GM18520 (cell line): ENCODE measurements around the gene SLAIN2.
A peak's percentile ranks its signal among the peaks of the same experiment; 100 is the strongest.

Experiments used
- ATAC-seq: cut with Tn5 transposase; IDR thresholded peaks from one replicate; pipeline ENCODE4 v1.9.1; 2021; ENCODE audit not compliant: unreplicated experiment

The SLAIN2 gene

GRCh38 chr4:48333587-48333986 is 7.7 kb upstream of the SLAIN2 start:
- ATAC-seq: no peak

DNA sequence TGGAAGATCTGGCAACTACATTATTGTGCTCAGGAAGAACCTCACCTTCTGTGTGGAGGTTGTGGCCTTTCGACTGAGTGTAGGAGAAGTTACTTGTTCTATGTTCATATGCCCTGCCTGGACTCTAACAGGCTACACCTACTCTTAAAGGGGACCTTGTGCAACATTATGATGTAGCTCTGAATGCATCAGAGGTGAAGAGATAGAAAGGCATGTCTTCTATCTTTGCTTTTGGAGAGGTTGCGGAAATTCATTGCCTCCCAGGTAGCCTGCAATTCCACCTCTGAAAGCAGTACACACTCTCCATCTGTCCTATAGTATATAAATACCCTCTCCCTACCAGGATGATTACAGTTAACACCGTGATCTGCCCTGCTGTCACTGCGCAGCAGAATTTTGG is 7.1 kb upstream of the SLAIN2 start:
- no peak for ATAC-seq

DNA sequence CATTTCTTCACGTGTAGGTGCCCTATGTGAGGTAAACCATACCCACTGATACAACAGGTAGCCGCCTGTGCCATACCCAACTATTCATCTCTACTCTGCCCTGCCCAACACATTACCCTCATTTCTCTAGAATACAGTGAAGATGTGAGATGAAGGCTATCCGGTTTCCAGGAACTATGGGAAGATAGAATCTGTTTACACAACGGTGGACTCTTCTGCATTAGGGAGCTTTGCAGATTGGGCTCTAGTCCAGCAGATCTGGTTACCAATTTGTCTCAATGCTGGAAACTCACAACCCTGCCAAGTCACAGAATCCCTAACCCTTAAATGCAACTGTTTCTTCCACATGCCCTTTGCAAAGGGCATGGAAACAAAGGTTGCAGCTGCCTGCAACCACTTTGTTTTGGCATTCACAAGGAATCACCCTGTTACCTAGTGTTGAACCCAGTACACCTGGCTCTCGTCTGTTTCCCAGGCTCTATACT is 6.4 kb upstream of the SLAIN2 start:
- no peak for ATAC-seq

- ATAC-seq: no peak
Measured at GRCh38 chr4:48336146-48336870, 5.0 kb upstream of the SLAIN2 start.

DNA sequence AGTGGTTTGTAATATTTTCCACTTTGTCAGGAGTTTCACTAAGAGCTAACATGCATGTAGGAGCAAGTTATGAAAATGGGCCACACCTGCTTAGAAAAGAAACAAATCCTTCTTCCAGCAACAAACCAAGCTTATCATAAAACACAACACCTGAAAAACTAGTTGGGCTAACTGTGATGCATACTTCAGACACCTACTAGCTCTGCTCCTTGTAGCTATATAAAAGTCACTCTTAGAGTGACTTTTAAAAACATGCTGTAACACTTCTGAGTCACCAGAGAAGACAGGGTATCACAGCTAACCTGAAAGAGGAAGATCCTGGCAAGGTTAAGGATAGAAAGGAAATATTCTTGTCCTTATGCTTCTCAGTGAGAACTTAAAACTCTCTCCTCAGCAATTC is 3.6 kb upstream of the SLAIN2 start:
- ATAC-seq: no peak

DNA sequence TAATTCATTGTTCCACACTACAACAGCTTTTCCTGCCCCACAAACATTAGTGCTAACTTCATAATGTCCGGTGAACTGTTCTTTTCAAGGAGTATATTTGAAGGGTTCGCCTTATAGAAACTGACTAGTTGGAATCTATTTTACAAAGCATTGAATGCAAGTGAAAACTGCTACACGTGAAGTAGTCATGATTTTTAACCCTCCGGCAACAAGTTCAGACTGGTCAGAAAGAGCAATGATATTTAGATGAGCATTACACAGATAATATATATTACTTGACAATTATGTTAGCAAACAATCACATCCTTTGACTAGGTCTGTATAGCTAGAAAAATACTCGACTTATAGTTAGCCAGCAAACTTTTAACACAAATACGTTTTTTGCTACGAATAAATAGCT is 1.7 kb upstream of the SLAIN2 start:
- ATAC-seq: no peak

DNA sequence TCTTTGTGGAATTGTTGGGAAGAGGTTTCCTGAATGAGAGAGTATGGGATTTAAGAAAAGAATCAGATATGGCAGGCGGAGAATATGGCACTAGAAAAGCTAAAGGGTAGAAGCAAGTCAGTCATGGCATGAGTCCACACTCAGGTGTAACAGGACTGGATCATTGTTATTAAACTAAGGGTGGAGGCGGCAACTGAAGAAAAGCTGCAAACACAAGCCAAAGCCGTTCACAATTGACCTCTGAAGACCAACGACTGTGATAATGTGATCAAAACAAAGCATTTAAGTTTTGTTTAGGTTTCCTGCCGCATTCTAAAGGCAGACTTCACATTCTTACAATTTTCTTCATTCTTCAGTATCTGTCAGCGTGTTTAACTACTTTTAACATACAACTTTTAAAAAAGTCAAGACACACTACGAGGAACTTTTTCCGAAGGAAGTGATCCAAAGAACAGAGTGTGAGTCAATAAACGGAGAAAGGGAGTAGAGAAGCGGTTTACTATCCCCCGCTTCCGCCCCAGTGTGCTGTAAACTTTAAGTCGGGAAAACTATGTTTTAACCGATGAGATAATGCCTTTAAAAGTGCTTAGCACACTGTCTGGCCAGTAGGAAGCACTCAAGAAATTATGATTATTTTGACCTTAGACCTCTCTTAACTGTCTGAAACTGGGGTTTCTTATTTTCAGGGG is 909 bp upstream of the SLAIN2 start:
- peak; percentile 1 for ATAC-seq

DNA sequence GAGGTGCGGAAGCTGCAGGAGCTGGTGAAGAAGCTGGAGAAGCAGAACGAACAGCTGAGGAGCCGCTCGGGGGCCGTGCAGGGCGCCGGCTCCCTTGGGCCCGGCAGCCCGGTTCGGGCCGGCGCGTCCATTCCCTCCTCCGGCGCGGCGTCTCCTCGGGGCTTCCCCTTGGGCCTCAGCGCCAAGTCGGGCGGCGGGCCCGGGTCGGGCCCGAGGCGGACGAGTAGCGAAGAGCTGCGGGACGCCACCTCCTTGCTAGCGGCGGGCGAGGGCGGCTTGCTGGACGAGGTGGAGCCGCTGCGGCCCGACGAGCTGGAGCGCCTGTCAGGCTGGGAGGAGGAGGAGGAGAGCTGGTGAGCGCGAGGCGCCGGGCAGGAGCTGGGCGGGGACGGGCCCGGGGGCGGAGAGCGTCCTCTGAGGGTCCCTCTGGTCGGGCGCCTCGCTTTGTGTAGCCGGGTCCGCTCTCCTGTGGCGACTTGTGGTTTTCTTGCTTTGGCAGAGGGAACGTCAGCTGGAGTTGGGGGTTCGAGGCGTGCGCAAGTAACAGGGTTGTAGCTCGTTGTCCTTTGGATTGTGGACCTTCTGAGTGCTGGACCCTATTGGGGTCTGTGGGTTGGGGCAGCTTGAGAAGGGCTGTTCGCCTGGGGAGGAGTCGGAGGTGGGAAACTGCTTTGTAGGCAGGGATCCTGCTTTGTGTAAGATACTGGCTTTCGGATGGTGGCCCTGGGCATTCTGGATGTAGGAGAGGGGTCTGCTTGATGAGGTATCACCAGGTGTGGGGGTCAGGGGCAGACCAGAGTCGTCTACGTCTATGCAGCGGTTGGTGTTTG is 662 bp downstream of the SLAIN2 start:
- ATAC-seq: peak; percentile 7

- ATAC-seq: no peak
Measured at GRCh38 chr4:48342606-48342880, 1.2 kb downstream of the SLAIN2 start.

DNA sequence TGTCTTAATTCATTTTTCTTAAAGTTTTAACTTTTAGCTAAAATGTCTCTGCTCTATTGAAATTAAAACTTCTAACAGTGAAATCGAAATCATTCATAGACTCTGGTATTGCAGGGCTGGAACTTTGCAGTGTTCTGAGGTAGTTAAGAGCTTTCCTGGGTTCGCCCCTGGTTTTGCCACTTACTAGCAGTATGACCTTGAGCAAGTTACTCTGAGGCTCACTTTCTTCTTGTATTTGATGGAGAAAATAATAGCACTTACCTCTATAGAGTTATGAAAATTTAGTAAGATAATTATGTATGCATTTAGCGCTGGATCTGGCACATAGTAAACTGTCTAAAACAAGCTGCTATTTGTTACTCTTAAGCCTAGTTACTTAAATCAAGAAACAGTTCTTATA is 1.7 kb downstream of the SLAIN2 start:
- no peak for ATAC-seq

- no peak for ATAC-seq
Measured at GRCh38 chr4:48343551-48343950, 2.2 kb downstream of the SLAIN2 start.

DNA sequence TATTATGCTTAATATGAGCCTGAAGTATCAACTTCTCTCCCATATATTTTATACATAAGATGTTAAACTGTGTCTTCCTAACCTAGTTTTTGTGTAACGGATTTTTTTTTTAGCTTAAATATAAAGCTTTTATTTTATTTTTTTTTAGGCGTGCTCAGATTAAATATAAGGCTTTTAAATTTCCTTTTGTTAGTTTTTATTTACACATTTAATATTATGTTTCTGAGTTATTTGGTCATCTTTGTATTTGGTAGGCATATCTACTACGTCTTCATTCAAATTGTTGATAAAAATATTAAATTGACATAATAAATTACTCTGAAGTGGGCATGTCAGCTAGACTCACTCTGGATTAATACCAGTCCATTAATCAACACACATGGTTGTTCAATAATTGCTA is 4.2 kb downstream of the SLAIN2 start:
- ATAC-seq: no peak

DNA sequence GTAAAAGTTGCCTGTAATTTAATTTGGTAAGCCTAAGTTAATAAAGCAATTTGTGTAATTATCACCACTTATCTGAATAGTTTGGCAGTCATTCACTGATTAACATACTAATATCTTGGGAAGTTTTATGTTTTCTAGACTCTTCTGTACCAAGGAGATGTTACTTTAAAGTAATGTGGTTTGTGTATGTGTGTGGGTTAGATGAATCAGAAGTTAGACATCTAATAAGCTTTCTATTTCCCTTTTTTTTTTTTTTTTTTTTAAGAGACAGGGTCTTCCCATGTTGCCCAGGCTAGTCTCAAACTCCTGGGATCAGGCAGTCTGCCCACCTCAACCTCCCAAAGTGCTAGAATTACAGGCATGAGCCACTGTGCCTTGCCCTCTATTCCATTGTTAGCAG is 5.3 kb downstream of the SLAIN2 start:
- no peak for ATAC-seq

DNA sequence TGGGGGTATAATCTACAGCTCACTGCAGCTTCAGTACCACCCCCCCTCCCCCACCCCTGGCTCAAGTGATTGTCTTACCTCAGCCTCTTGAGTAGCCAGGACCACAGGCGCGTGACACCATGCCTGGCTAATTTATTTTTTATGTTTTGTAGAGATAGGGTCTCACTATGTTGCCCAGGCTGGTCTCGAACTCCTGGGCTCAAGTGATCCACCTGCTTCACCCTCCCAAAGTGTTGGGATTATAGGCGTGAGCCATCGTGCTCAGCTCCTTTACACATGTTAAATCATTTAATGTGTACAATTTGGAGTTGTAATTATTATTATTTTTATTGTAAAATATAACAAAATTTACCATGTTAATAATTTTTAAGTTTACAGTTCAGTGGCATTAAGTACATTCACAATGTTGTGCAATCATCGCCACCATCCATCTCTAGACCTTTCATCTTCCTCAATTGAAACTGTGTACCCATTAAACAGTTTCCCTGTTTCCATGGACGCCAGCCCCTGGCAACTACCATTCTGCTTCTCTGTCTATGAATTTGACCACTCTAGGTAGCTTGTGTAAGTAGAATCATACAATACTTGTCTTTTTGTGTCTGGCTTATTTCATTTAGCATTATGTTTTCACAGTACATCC is 6.1 kb downstream of the SLAIN2 start:
- ATAC-seq: no peak

DNA sequence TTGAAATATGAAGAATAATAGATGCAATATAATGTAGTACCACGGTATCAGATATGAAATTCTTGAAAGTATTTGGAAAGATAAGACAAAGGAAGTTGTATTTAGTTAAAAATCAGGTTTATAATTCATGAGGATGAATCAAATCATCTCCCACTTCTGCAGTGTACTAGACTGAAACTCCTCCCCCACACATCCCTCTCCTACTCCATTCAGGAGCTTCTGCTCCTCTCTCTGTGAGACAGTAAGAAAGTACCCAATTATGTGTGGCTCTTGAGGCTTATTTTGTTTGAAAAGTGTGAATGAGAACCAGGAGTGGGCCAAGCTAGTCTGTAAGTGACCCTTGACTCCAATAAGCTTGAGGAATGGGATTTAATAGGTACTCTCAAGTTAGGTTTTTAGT is 9.5 kb downstream of the SLAIN2 start:
- ATAC-seq: no peak

- no peak for ATAC-seq
Measured at GRCh38 chr4:48352793-48353192, 11.5 kb downstream of the SLAIN2 start.

DNA sequence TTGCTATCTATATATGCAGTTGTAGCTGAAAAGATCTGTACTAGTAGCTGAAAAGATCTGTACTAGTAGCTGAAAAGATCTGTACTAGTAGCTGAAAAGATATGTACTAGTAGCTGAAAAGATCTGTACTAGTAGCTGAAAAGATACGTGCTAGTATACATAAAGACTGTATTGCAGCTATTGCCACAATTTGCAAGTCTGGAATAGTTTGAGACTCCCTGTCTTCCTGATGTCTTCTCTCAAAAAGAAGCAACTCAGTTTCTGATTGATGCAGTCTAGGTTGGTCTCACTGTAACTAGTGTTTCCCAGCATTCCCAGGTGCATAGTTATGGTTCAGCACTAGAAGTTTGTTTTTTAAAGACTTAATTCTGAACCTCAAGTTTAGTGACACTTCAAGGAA is 15.0 kb downstream of the SLAIN2 start:
- no peak for ATAC-seq

GRCh38 chr4:48360285-48361011 is 19.1 kb downstream of the SLAIN2 start:
- no peak for ATAC-seq

- no peak for ATAC-seq
Measured at GRCh38 chr4:48361012-48361400, 19.7 kb downstream of the SLAIN2 start.

DNA sequence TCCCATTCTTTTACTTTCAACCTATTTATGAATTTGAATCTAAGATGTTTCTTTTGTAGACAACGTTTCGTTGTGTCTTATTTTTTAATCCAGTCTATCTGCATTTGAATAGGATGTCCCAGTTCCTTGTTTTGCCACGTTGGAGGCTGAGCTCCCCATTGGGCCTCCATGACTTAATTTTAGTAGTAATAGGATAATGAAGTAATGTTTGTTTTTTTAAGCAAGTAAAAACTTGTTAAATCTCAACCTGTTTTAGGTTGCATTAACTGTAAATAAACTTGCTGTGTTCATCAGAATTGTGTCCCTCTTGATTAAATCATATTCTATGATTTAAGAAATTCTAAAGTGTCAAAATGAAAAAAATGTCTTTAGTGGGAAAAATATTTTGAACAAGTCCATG is 25.3 kb downstream of the SLAIN2 start:
- no peak for ATAC-seq

DNA sequence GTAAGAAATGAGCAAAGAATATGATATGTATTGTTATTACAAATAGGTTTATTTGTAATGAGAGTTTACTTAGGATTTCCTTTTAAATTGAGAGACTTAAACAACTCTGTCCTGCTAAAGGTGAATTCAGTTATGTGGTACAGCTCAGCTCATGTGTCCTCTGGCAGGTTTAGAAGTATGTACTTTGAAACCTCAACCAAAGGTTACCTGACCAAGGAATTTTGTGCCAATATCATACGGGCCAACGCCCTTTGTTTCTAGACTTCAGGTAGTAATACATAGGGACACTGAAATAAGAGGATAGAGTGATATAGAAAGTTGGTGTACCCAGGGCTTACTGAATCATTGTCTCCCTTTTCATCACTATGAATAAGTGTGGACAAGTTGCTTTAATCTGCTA is 25.7 kb downstream of the SLAIN2 start:
- ATAC-seq: no peak
